A549 (cell line): ENCODE data around the gene SPATA45. TPM values are rescaled to one million over a fixed set of nuclear protein-coding genes. Genes with fewer than 3 reads are reported as not detected.

Source experiments
- polyA plus RNA-seq, 4 experiments: library from polyadenylated mRNA; depleted of rRNA in 3 of 4; stranded (reverse); fragments of >200 nt; fragmentation: RNase III in 1 of 4; extraction: RNeasy Plus Mini Kit Qiagen cat#74134 plus additional on column Dnase treatment in 1 of 4; gene quantifications; 2 replicates in 3 of 4; 3 replicates in 1 of 4; pipeline ENCODE4 v1.2.3, GENCODE V29; 2011 to 2017
- small RNA-seq, 6 experiments: library from RNA; depleted of rRNA; stranded (forward); fragments of <200 nt; gene quantifications; one replicate each; pipeline ENCODE3, GENCODE V24; 2012

The SPATA45 gene
- polyA plus RNA-seq, 2 of the 4 experiments (the other 2 are of a cell fraction), result 0.18 TPM; not detected in 1

Small RNAs within 50 kb of the gene (small RNA-seq; reads per million reads assigned to genes)
- gene AC104333.1 (0 reads per million in 6 experiments), gene AC104333.2 (0 reads per million in 6 experiments)

Other genes starting within 250 kb of the SPATA45 start
- gene ATF3, start 238.9 kb downstream of the SPATA45 start, polyA plus RNA-seq (2011; rRNA removed), result 33.4 and 62.9 TPM in 2 replicates
- gene ATF3, start 238.9 kb downstream of the SPATA45 start, polyA plus RNA-seq (2017; fragmentation: RNase III; extraction: RNeasy Plus Mini Kit Qiagen cat#74134 plus additional on column Dnase treatment), result 4.4 to 5.0 TPM (median 4.7 TPM) in 3 replicates
- 6.4 and 7.9 TPM in 2 replicates for gene BATF3, start 147.8 kb downstream of the SPATA45 start, polyA plus RNA-seq (2011; rRNA removed)
- gene BATF3, start 147.8 kb downstream of the SPATA45 start, polyA plus RNA-seq (2017; fragmentation: RNase III; extraction: RNeasy Plus Mini Kit Qiagen cat#74134 plus additional on column Dnase treatment), result 6.6 to 8.9 TPM (median 7.0 TPM) in 3 replicates
- 47.9 and 56.9 TPM in 2 replicates for gene NSL1, start 55.9 kb downstream of the SPATA45 start, polyA plus RNA-seq (2011; rRNA removed)
- 44.0 to 45.6 TPM (median 44.9 TPM) in 3 replicates for gene NSL1, start 55.9 kb downstream of the SPATA45 start, polyA plus RNA-seq (2017; fragmentation: RNase III; extraction: RNeasy Plus Mini Kit Qiagen cat#74134 plus additional on column Dnase treatment)
- 20.3 and 22.6 TPM in 2 replicates for gene TATDN3, start 55.8 kb downstream of the SPATA45 start, polyA plus RNA-seq (2011; rRNA removed)
- gene TATDN3, start 55.8 kb downstream of the SPATA45 start, polyA plus RNA-seq (2017; fragmentation: RNase III; extraction: RNeasy Plus Mini Kit Qiagen cat#74134 plus additional on column Dnase treatment), result 10.3 to 11.4 TPM (median 11.1 TPM) in 3 replicates
- gene FLVCR1, start 10.6 kb upstream of the SPATA45 start, polyA plus RNA-seq (2011; rRNA removed), result 13.7 and 15.4 TPM in 2 replicates
- gene FLVCR1, start 10.6 kb upstream of the SPATA45 start, polyA plus RNA-seq (2017; fragmentation: RNase III; extraction: RNeasy Plus Mini Kit Qiagen cat#74134 plus additional on column Dnase treatment), result 12.0 to 14.9 TPM (median 14.9 TPM) in 3 replicates
- gene VASH2, start 102.9 kb upstream of the SPATA45 start, polyA plus RNA-seq (2011; rRNA removed), result 3.4 and 6.5 TPM in 2 replicates
- gene VASH2, start 102.9 kb upstream of the SPATA45 start, polyA plus RNA-seq (2017; fragmentation: RNase III; extraction: RNeasy Plus Mini Kit Qiagen cat#74134 plus additional on column Dnase treatment), result 3.0 to 4.7 TPM (median 3.3 TPM) in 3 replicates
- 38.9 and 42.3 TPM in 2 replicates for gene ANGEL2, start 168.2 kb upstream of the SPATA45 start, polyA plus RNA-seq (2011; rRNA removed)
- 19.4 to 22.1 TPM (median 20.4 TPM) in 3 replicates for gene ANGEL2, start 168.2 kb upstream of the SPATA45 start, polyA plus RNA-seq (2017; fragmentation: RNase III; extraction: RNeasy Plus Mini Kit Qiagen cat#74134 plus additional on column Dnase treatment)
- 21.7 and 25.4 TPM in 2 replicates for gene RPS6KC1, start 203.6 kb upstream of the SPATA45 start, polyA plus RNA-seq (2011; rRNA removed)
- 10.4 to 11.7 TPM (median 10.5 TPM) in 3 replicates for gene RPS6KC1, start 203.6 kb upstream of the SPATA45 start, polyA plus RNA-seq (2017; fragmentation: RNase III; extraction: RNeasy Plus Mini Kit Qiagen cat#74134 plus additional on column Dnase treatment)